Heart left ventricle (tissue), 13 donors: ENCODE results near the gene GGCT.

Experiments
- CTCF ChIP-seq, 12 donors: fragments of 200-600 bp; sonication (generic) in 4 of 12; IDR thresholded peaks; one replicate each; pipeline versions ENCODE4 v1.5.0 to v1.8.0; 2018 to 2022; ENCODE audit warnings: antibody characterized with exemption in 12 of 12, mild to moderate bottlenecking in 5 of 12
- POLR2A ChIP-seq, 2 donors: fragments of 450-650 bp; IDR thresholded peaks; one replicate each; pipeline ENCODE4 v1.6.1; 2017; ENCODE audit warnings: antibody characterized with exemption in 2 of 2, mild to moderate bottlenecking in 2 of 2, moderate library complexity in 2 of 2
- donor health status: ischemic (EF 13 %, LVEDD 7.1; RV severe dilation, severe dysfunction).
- donor health status: DM: no; HTN: yes; CAD: no.
- donor health status: DM: no; HTN: no; CAD: no.
- donor health status: ischemic (EF 25% LVEDD 6.9; RV normal size, moderate dysfunction).
- donor health status: ischemic (EF 25% LVEDD 5.7; RV mildly dilated, moderate dysfunction).
- donor health status: ischemic (EF 35%, LVEDD 5.7; RV mildly dilated, moderate dysfunction).
- donor health status: nonischemic (EF 11% LVEDD 7.7; RV severe dilation, severe dysfunction).
- donor health status: DM: yes; HTN: yes; CAD: no.
- donor health status: PGD.
- donor health status: ischemic (EF 29% LVEDD 5.4; RV normal size, mild dysfunction).
- donor health status: nonischemic (EF 23%, LVEDD 6.1; RV moderate dilation, normal function).

GRCh38 chr7:30491417-30491816, 13.2 kb downstream of the GGCT start:
- TF ChIP-seq CTCF (IDR thresholded peaks at IDR 0.05) = no peak
- no peak for TF ChIP-seq POLR2A (IDR thresholded peaks at IDR 0.05)
